Glutamatergic neuron (in vitro differentiated cells): ENCODE results near the gene OSBPL9. TPM values are rescaled to one million over a fixed set of nuclear protein-coding genes. Genes with fewer than 3 reads are reported as not detected.

Source experiments
- DNase-seq: peaks from one replicate; pipeline ENCODE4 v3.0.0; 2022
- H3K27ac Mint-ChIP-seq: one replicate; pipeline ENCODE4 v1.8.0; 2020; ENCODE audit warnings: mild to moderate bottlenecking, mixed read lengths, inconsistent platforms; ENCODE audit not compliant: unreplicated experiment
- H3K27me3 Mint-ChIP-seq: one replicate; pipeline ENCODE4 v1.8.0; 2020; ENCODE audit warnings: mild to moderate bottlenecking, moderate library complexity, mixed read lengths, inconsistent platforms; ENCODE audit not compliant: unreplicated experiment
- H3K36me3 Mint-ChIP-seq: one replicate; pipeline ENCODE4 v1.8.0; 2020; ENCODE audit warnings: mild to moderate bottlenecking, mixed read lengths, inconsistent platforms; ENCODE audit not compliant: unreplicated experiment
- H3K4me1 Mint-ChIP-seq: one replicate; pipeline ENCODE4 v1.8.0; 2020; ENCODE audit warnings: mild to moderate bottlenecking, low read depth, mixed read lengths, inconsistent platforms; ENCODE audit not compliant: unreplicated experiment
- H3K4me3 Mint-ChIP-seq: one replicate; pipeline ENCODE4 v1.8.0; 2020; ENCODE audit warnings: mild to moderate bottlenecking, mixed read lengths, inconsistent platforms; ENCODE audit not compliant: unreplicated experiment
- H3K9me3 Mint-ChIP-seq: one replicate; pipeline ENCODE4 v1.8.0; 2020; ENCODE audit warnings: mild to moderate bottlenecking, moderate library complexity, mixed read lengths, inconsistent platforms; ENCODE audit not compliant: unreplicated experiment
- total RNA-seq: library from RNA; stranded (reverse); fragmentation: NEBNext Ultra II Directional; extraction: Animal tissue kit (Norgen Biotek cat#: 25700); gene quantifications from one replicate; pipeline ENCODE4 v1.2.1, GENCODE V29; 2021; ENCODE audit not compliant: unreplicated experiment
- TF ChIP-seq, protein P1 (sequence below): fragments of 200-600 bp; sonication (generic); IDR thresholded peaks from one replicate; pipeline ENCODE4 v1.5.0; 2021; ENCODE audit not compliant: partially characterized antibody, unreplicated experiment

The OSBPL9 gene
- total RNA-seq, 1 donor from 2014 or later = 84.6 TPM

DNA sequence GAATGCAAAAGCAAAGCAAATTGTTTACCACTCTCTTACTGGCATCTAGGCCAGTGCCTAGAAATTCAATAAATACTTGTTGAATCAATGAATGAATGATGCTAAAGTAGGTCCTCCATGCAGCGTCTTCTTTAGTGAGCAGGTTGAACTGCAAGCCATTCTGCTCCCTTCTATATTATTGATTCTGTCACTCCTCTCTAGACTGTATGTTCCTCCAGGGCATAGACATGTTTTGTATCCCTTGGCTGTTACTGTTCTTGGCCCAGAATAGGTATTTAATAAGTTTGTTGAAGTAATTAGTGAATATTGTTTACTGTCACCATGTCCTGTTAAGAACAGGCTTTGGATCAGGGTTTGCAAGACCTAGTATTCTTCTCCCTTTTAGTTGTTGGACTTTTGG lies 43.7 kb downstream of the OSBPL9 start:
- H3K27me3 Mint-ChIP-seq = no peaks in the 10 kb centered on the region
- H3K9me3 Mint-ChIP-seq = no peaks in the 10 kb centered on the region
- no peak for DNase-seq
- H3K27ac Mint-ChIP-seq = no peak overlapping the region
- H3K4me3 Mint-ChIP-seq = no peak overlapping the region
- TF ChIP-seq, protein P1, sequence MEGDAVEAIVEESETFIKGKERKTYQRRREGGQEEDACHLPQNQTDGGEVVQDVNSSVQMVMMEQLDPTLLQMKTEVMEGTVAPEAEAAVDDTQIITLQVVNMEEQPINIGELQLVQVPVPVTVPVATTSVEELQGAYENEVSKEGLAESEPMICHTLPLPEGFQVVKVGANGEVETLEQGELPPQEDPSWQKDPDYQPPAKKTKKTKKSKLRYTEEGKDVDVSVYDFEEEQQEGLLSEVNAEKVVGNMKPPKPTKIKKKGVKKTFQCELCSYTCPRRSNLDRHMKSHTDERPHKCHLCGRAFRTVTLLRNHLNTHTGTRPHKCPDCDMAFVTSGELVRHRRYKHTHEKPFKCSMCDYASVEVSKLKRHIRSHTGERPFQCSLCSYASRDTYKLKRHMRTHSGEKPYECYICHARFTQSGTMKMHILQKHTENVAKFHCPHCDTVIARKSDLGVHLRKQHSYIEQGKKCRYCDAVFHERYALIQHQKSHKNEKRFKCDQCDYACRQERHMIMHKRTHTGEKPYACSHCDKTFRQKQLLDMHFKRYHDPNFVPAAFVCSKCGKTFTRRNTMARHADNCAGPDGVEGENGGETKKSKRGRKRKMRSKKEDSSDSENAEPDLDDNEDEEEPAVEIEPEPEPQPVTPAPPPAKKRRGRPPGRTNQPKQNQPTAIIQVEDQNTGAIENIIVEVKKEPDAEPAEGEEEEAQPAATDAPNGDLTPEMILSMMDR = no peak
- H3K4me1 Mint-ChIP-seq = no peaks in the 10 kb centered on the region
- no peaks in the 10 kb centered on the region for H3K36me3 Mint-ChIP-seq

DNA sequence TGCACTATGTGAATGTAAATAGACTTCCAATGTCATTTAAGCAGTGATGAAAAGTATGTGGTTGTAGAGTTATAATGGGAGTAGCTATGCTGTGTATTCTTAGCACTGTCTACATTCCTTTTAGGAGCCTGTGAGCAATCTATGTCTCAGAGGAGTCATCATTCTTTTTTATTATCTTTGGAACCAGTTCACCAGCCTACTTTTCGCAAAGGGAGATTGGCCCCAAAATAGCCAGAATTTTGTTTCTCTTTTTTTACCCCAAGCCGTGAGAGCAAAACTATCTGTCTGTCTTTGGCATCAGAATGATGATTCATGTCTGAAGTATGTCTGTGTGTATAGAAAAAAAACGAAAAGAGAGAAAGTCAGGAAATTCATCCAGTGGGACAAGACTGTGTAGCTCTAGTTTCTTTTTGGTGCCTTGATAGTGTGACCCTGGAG lies 44.2 kb downstream of the OSBPL9 start:
- Mint-ChIP-seq H3K4me3 (no peak overlapping the region), H3K4me1 (no peaks in the 10 kb centered on the region), H3K27ac (no peak overlapping the region), H3K27me3 (no peaks in the 10 kb centered on the region), H3K9me3 (peaks cover 2% of the 10 kb centered on the region), H3K36me3 (no peaks in the 10 kb centered on the region)
- DNase-seq = no peak
- TF ChIP-seq, protein P1 = no peak

DNA sequence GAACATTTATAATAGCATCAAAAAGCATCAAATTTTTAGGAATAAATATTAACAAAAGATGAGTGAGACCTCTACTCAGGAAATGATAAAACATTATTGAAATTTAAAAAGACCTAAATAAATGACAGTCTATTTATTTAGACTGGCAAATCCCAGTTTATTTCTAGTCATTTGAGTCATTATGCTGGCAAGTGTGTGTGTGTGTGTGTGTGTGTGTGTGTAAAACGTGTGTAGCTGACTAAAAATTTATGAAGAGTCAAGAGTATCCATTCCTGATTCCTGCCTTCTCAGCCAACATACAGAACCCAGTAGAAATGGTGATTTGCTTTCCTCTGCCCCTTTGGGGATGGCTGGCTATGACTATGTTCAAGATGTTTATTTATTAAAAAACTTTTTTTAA lies 46.2 kb downstream of the OSBPL9 start:
- DNase-seq = no peak
- TF ChIP-seq, protein P1 = no peak
- no peak overlapping the region for H3K4me3 Mint-ChIP-seq
- H3K27me3 Mint-ChIP-seq = no peaks in the 10 kb centered on the region
- no peaks in the 10 kb centered on the region for H3K36me3 Mint-ChIP-seq
- H3K27ac Mint-ChIP-seq = no peak overlapping the region
- H3K4me1 Mint-ChIP-seq = no peaks in the 10 kb centered on the region
- H3K9me3 Mint-ChIP-seq = peaks cover 2% of the 10 kb centered on the region

DNA sequence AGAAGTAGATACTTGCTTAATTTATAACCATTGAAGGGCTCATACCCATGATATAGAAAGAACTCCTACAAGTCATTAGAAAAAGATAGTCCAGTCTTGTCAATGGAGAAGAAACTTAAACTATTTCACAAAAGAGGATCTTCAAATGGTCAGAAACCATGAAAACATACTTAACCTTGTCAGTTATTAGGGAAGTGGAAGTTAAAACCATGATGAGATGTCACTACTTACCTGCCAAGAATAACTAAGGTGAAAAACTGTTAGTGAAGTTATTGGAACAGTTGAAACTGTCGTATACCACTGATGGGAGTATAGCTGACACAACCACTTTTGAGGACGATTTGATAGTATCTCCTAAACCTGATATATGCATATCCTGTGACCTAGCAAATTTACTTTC lies 46.8 kb downstream of the OSBPL9 start:
- TF ChIP-seq, protein P1 = no peak
- no peaks in the 10 kb centered on the region for H3K27me3 Mint-ChIP-seq
- H3K4me1 Mint-ChIP-seq = no peaks in the 10 kb centered on the region
- H3K4me3 Mint-ChIP-seq = no peak overlapping the region
- H3K36me3 Mint-ChIP-seq = no peaks in the 10 kb centered on the region
- no peak overlapping the region for H3K27ac Mint-ChIP-seq
- DNase-seq = no peak
- peaks cover 2% of the 10 kb centered on the region for H3K9me3 Mint-ChIP-seq

DNA sequence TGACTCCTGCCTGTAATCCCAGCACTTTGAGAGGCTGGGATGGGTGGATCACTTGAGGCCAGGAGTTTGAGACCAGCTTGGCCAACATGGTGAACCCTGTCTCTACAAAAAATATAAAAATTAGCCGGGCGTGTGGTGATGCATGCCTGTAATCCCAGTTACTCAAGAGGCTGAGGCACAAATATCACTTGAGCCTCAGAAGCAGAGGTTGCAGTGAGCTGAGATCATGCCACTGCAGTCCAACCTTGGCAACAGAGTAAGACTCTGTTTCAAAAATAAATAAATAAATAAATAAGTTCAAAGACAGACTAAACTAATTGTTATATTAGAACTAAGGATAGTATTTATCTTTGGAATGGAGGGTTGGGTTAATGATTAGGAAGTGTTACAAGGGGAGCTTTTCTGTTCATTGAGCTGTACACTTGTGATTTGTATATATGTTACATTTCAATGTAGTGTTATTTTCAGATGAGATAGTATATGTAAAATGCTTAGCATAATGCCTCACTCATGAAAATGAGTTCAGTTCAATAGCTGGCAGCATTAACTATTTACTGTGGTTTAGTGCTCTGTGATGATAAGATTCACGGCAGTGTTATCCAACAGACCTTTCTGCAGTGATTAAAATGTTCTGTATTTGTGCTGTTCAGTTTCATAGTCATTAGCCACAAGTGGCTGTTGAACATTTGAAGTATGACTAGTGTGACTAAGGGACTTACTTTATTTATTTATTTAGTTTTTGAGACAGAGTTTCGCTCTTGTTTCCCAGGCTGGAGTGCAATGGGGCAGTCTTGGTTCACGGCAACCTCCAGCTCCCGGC lies 47.7 kb downstream of the OSBPL9 start:
- peaks cover 2% of the 10 kb centered on the region for H3K9me3 Mint-ChIP-seq
- no peak overlapping the region for H3K4me3 Mint-ChIP-seq
- no peak for DNase-seq
- no peaks in the 10 kb centered on the region for H3K27me3 Mint-ChIP-seq
- H3K4me1 Mint-ChIP-seq = peaks cover 3% of the 10 kb centered on the region
- H3K36me3 Mint-ChIP-seq = no peaks in the 10 kb centered on the region
- H3K27ac Mint-ChIP-seq = no peak overlapping the region
- TF ChIP-seq, protein P1 = no peak
